Prostate gland (tissue), 2 donors: ENCODE measurements around the gene RNU1-2.

ENCODE experiments used
- CTCF ChIP-seq, 4 experiments: fragments of 200-600 bp in 2 of 4; fragments of 450-650 bp in 2 of 4; sonication (generic) in 2 of 4; IDR thresholded peaks; 1 replicate in 3 of 4; 2 replicates in 1 of 4; pipeline ENCODE4 v1.5.1; 2016 to 2019; ENCODE audit warnings: antibody characterized with exemption in 4 of 4, mild to moderate bottlenecking in 2 of 4, moderate library complexity in 2 of 4
- POLR2A ChIP-seq: fragments of 450-650 bp; IDR thresholded peaks from one replicate; pipeline ENCODE4 v1.6.1; 2016; ENCODE audit warnings: antibody characterized with exemption, mild to moderate bottlenecking
- POLR2AphosphoS5 ChIP-seq: sonication (generic); formaldehyde crosslinking; IDR thresholded peaks from one replicate; pipeline ENCODE4 v1.6.1; 2017; ENCODE audit warnings: antibody characterized with exemption

- no peak for TF ChIP-seq POLR2A
- TF ChIP-seq CTCF (IDR thresholded peaks at IDR 0.05) = peak in 2 of 4 experiments; percentile 24 to 45
- TF ChIP-seq POLR2AphosphoS5 = peak; percentile 83
Observed at GRCh38 chr1:16925635-16926490, 30.1 kb downstream of the RNU1-2 start.
